Activated CD4-positive, alpha-beta T cell treated with anti-CD3 and anti-CD28 coated beads, Interleukin-2, amount 50 U/mL, for 48 hours (primary cell): ENCODE measurements around the gene ZC3H7A.

ENCODE experiments used
- DNase-seq, 2 experiments: peaks; one replicate each; pipeline ENCODE4 v3.0.0-alpha.2; 2020

Gene ZC3H7A

GRCh38 chr16:11768849-11769248 lies 28.2 kb downstream of the ZC3H7A start:
- DNase-seq = no peak

GRCh38 chr16:11762431-11762830 lies 34.6 kb downstream of the ZC3H7A start:
- no peak for DNase-seq

GRCh38 chr16:11759997-11760396 lies 37.1 kb downstream of the ZC3H7A start:
- no peak for DNase-seq

- DNase-seq = no peak
Measured at GRCh38 chr16:11759163-11759834, 37.8 kb downstream of the ZC3H7A start.

GRCh38 chr16:11757671-11758545 lies 39.1 kb downstream of the ZC3H7A start:
- no peak for DNase-seq

GRCh38 chr16:11756248-11756647 lies 40.8 kb downstream of the ZC3H7A start:
- DNase-seq = no peak

- no peak for DNase-seq
Measured at GRCh38 chr16:11755022-11755760, 41.9 kb downstream of the ZC3H7A start.

- DNase-seq = no peak
Measured at GRCh38 chr16:11752856-11753255, 44.2 kb downstream of the ZC3H7A start.

GRCh38 chr16:11750056-11750455 lies 47.0 kb downstream of the ZC3H7A start:
- DNase-seq = no peak

GRCh38 chr16:11748404-11749254 lies 48.4 kb downstream of the ZC3H7A start:
- no peak for DNase-seq

- DNase-seq = no peak
Measured at GRCh38 chr16:11747949-11748403, 49.1 kb downstream of the ZC3H7A start.

- no peak for DNase-seq
Measured at GRCh38 chr16:11744075-11744470, 53.0 kb downstream of the ZC3H7A start.

- DNase-seq = peak; percentile 24 to 37
Measured at GRCh38 chr16:11743308-11744074, 53.6 kb downstream of the ZC3H7A start.

GRCh38 chr16:11742536-11743307 lies 54.3 kb downstream of the ZC3H7A start, which contains the start of gene TXNDC11:
Gene TXNDC11 (minus strand): TSS chr16:11742857. CDS start chr16:11742730, 127 bp downstream.
- peak; percentile 100 for DNase-seq

GRCh38 chr16:11742093-11742535 lies 54.9 kb downstream of the ZC3H7A start:
- peak; percentile 53 to 62 for DNase-seq

GRCh38 chr16:11740567-11740966 lies 56.5 kb downstream of the ZC3H7A start:
- no peak for DNase-seq

GRCh38 chr16:11738742-11739544 lies 58.1 kb downstream of the ZC3H7A start:
- no peak for DNase-seq

GRCh38 chr16:11737713-11738112 lies 59.3 kb downstream of the ZC3H7A start:
- no peak for DNase-seq

GRCh38 chr16:11736903-11737302 lies 60.2 kb downstream of the ZC3H7A start:
- DNase-seq = no peak

- DNase-seq = no peak
Measured at GRCh38 chr16:11735787-11736186, 61.3 kb downstream of the ZC3H7A start.
